Stimulated activated naive B cell treated with anti-CD40 and anti-IgM and Interleukin-4, amounts not matched to agents 10 μg/mL and 1 μg/mL and 100 μg/mL, for 72 hours (primary cell): ENCODE measurements around the gene CADPS.

Experiments
- ATAC-seq, 2 donors: fragments of 150-1000 bp; cut with Tn5 transposase; replicated peaks; 2 replicates each; pipeline ENCODE4 v1.10.0; 2021; ENCODE audit warnings: moderate library complexity in 1 of 2
- DNase-seq: peaks from one replicate; pipeline ENCODE4 v3.0.0; 2021
- H3K27ac Mint-ChIP-seq: one replicate; pipeline ENCODE4 v1.8.0; 2022; ENCODE audit warnings: mild to moderate bottlenecking, mixed read lengths
- H3K27me3 Mint-ChIP-seq, 2 donors: one replicate each; pipeline ENCODE4 v1.8.0; 2022; ENCODE audit warnings: mixed read lengths in 2 of 2
- H3K36me3 Mint-ChIP-seq, 2 donors: one replicate each; pipeline ENCODE4 v1.8.0; 2022; ENCODE audit warnings: mixed read lengths in 2 of 2, mild to moderate bottlenecking in 1 of 2
- H3K4me1 Mint-ChIP-seq, 2 donors: one replicate each; pipeline ENCODE4 v1.8.0; 2022; ENCODE audit warnings: mixed read lengths in 2 of 2, mild to moderate bottlenecking in 1 of 2
- H3K4me3 Mint-ChIP-seq, 2 donors: one replicate each; pipeline ENCODE4 v1.8.0; 2022; ENCODE audit warnings: mild to moderate bottlenecking in 2 of 2, mixed read lengths in 2 of 2, moderate library complexity in 1 of 2
- H3K9me3 Mint-ChIP-seq, 2 donors: one replicate each; pipeline ENCODE4 v1.8.0; 2022; ENCODE audit warnings: mixed read lengths in 2 of 2, mild to moderate bottlenecking in 1 of 2

CADPS gene

DNA sequence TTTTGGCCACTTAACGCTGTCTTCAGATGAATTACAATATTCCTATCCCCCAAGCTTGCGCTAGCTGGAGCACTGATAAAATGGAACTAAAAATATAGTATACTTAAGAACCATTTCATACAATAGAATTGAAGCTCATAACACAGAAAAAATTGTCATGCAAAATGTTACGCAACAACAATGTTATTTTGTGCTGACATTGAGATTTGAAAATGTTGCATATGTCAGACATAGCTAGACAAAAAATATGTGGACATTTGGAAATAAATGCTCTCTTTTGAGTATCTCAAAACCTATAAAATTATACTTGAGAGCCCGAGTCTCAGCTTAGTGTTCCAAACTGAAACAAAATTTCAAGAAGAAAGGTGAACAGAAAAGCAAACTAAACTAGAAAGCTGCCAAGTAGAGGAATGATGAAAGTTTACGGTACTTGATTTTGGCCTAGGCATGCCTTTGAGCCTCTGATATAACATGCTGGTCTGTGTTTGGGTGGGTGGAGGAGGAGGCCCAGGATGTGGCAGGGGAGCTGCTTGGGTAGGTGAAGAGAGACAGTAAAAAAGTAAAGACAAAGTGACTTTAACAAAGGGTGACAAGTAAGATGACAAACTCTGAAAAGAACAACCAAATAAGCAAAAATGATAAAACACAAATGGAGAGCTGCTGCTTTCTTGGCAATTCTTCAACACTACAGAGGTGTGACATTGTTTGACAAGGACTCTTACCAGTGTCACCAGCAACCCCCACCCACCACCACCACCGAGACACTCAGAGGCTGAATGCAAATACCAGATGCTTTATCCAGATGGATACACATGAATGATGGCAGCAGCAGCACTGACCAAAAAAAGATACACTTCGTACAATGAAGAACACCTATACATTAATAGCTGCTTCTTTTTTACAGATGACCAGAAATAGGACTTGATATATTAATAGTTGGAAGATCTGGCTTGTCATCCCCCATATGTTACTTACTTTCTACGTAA, 372.6 kb downstream of the CADPS start:
- Mint-ChIP-seq H3K4me3 (no peak overlapping the region), H3K36me3 (no peaks in the 10 kb centered on the region), H3K4me1 (no peaks in the 10 kb centered on the region), H3K27ac (no peak overlapping the region), H3K9me3 (no peaks in the 10 kb centered on the region), H3K27me3 (no peaks in the 10 kb centered on the region)
- DNase-seq (no peak), ATAC-seq (no peak)

DNA sequence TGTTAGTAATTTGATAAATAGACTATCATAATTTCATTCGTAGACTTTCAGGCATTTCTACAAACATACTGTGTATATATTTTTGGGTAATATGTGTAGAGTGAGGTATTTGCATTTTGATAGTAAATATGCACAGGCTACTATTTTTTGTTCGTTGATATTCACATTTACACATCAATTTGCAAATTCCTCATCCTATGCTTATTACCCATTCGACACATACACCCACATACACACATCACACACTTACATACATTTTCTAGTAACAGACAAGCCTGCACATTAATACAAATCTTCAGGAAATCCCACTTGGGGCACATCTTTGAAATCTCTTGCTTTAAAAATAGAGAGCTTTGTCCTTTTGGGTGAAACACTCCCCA, 373.9 kb downstream of the CADPS start:
- Mint-ChIP-seq H3K27ac (no peak overlapping the region), H3K4me1 (no peaks in the 10 kb centered on the region), H3K36me3 (no peaks in the 10 kb centered on the region), H3K27me3 (no peaks in the 10 kb centered on the region), H3K4me3 (no peak overlapping the region), H3K9me3 (no peaks in the 10 kb centered on the region)
- DNase-seq: no peak
- ATAC-seq: no peak

DNA sequence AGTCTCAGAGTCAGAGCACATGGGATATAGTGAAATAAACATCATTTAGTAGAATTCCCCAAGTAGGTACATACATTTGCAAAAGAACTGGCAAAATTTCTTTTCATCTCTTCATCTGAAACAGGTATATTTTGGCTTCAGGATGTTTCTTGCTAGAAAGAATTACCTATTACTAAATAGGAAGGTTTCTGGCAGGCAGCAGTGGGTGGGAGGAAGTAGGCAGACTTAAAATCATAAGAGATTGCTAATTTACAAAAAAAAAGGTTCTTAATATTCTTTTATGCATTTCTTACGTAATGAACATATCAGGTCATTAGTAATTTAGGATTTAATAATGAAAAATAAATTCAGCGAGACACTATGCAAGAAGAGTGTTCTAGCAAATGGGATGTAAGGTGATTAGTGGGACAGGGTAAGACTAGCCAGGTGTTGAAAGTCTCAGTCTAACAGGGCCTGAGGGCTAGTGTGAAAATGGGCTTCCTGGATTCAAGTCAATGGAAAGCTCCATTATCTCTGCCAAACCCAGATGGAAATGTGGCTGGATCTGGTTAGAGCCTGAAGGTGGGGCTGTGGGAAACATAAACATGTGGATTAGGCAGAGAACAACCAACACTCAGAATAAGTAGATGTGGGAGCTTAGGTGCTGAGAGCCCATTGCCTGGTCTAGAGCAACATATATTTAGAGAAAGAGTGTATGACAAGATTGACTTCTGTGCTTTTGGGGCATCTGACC, 374.5 kb downstream of the CADPS start:
- Mint-ChIP-seq H3K27ac (no peak overlapping the region), H3K4me3 (no peak overlapping the region)

DNA sequence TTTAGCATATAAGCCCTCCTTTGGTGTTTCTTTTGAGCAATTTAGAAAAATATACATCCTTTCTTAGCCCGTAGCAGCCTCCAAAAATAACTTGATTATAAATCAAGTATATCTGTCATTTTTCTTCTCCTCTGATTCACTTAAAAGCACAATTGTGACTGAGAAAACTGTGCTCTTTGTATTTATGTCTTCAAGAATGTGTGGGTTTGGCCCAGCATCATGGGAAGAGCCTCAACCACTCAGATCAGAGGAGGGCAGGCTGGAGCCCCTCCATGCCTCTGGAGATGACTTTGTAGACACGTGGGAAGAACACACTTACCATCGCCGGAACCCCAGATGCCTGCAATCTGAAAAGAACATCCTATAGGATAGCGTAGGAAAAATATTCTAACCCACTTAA, 378.1 kb downstream of the CADPS start:
- H3K4me1 Mint-ChIP-seq: no peaks in the 10 kb centered on the region
- no peak overlapping the region for H3K27ac Mint-ChIP-seq
- no peaks in the 10 kb centered on the region for H3K27me3 Mint-ChIP-seq

More for the DNA sequence above, 374.5 kb downstream of the CADPS start:
- no peak for DNase-seq
- Mint-ChIP-seq H3K27me3 (no peaks in the 10 kb centered on the region), H3K4me1 (no peaks in the 10 kb centered on the region), H3K9me3 (no peaks in the 10 kb centered on the region), H3K36me3 (no peaks in the 10 kb centered on the region)
- no peak for ATAC-seq

DNA sequence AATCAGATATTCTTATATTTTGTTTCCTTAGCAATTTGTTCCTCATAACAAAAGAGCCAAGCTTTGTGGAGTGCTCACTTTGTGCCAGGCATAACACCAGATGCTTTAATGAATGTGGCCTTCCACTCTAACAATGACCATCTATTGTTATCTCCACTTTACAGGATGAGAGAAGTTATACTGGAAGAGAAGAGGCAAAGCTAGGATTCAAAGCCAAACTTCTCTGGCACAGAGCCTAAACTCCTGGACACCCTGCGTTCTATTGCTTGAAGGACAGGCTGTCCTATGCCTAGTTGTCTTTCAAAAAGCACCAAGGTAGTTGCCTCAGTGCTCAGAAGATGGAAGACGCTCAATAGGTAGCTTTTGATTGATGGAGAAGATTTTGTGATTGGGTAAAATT, 378.7 kb downstream of the CADPS start:
- Mint-ChIP-seq H3K27ac (no peak overlapping the region), H3K9me3 (no peaks in the 10 kb centered on the region), H3K4me3 (no peak overlapping the region), H3K27me3 (no peaks in the 10 kb centered on the region), H3K4me1 (no peaks in the 10 kb centered on the region), H3K36me3 (no peaks in the 10 kb centered on the region)
- DNase-seq (no peak), ATAC-seq (no peak)

More for the DNA sequence above, 378.1 kb downstream of the CADPS start:
- DNase-seq: no peak
- Mint-ChIP-seq H3K4me3 (no peak overlapping the region), H3K9me3 (no peaks in the 10 kb centered on the region), H3K36me3 (no peaks in the 10 kb centered on the region)
- no peak for ATAC-seq

DNA sequence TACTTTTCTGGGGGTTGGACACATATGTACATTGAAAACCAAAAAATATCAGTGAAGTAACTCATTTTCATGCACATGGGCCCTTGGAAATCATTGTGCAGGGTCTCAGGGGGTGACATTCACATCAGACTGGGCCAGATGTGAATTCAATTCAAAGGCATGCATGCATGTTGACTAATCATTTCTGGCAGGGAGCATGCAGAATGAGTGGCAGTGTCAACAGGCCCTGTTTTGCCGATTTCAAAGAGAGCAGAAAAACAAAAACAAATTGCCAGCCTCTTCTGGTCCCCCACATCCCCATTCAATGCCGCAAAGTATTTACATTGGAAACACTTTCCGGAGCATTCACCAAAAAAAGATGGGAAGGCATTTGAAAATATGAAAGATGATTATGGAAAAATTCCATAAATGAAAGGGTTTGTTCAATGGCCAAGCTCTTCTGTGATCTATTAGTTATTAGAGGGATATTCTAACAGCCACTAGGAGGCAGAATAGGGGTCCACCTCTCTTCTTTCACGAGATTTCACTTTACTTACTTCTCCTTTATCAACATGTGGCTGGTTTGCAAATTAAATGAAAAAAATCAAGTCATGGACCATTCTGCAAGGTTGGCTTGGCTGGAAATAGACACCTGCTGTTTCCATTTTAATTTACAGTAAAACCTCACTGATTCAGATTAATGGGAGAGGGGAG, 382.0 kb downstream of the CADPS start:
- no peak overlapping the region for H3K4me3 Mint-ChIP-seq
- ATAC-seq: no peak
- DNase-seq: no peak
- no peaks in the 10 kb centered on the region for H3K9me3 Mint-ChIP-seq
- no peaks in the 10 kb centered on the region for H3K27me3 Mint-ChIP-seq
- H3K36me3 Mint-ChIP-seq: no peaks in the 10 kb centered on the region
- H3K4me1 Mint-ChIP-seq: no peaks in the 10 kb centered on the region
- no peak overlapping the region for H3K27ac Mint-ChIP-seq

DNA sequence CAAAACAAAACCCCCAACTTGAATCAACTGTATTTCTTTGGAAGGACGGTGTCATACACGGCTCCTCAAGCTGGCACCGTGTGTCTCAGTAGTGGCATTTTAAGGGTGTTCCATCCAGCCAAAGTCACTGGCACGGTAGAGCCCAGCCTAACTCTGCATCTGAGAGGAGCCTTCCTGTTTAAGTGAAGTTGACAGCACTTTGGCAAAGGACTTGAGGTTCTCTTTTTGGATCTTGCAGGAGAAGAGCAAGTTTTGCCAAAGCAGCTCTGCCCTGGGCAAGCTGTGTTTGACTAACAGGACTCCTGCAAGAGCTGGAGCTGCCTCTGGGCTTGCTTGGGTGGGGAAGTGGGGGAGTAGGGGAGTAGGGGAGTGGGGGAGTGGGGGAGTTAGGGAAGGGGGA, 392.3 kb downstream of the CADPS start:
- no peak overlapping the region for H3K27ac Mint-ChIP-seq
- no peak overlapping the region for H3K4me3 Mint-ChIP-seq
- H3K9me3 Mint-ChIP-seq: peaks cover 0 to 2% of the 10 kb centered on the region in 2 donors
- H3K27me3 Mint-ChIP-seq: no peaks in the 10 kb centered on the region
- H3K4me1 Mint-ChIP-seq: no peaks in the 10 kb centered on the region
- H3K36me3 Mint-ChIP-seq: no peaks in the 10 kb centered on the region
- DNase-seq (no peak), ATAC-seq (no peak)

DNA sequence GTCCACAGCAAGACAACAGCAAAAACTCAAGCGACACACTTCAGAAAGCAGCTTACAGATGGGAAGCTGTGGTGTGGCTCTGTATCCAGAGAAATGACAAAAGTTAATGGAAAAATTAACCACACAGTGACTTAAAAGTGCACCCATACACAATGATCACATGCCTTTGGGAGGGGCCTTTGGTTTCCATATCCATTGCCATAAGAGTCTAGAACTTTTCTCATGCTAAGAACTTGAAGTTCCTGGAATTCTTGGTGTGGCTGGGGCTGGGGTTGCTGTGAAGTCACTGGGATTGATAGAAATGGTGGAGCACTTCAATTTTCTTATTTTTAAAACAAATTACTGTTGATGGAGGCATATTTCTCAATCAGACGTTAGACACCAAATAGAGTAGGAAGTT, 393.3 kb downstream of the CADPS start:
- no peaks in the 10 kb centered on the region for H3K27me3 Mint-ChIP-seq
- ATAC-seq (no peak), DNase-seq (no peak)
- H3K27ac Mint-ChIP-seq: no peak overlapping the region
- no peaks in the 10 kb centered on the region for H3K4me1 Mint-ChIP-seq
- no peaks in the 10 kb centered on the region for H3K36me3 Mint-ChIP-seq
- H3K4me3 Mint-ChIP-seq: no peak overlapping the region
- H3K9me3 Mint-ChIP-seq: peaks cover 0 to 2% of the 10 kb centered on the region in 2 donors

DNA sequence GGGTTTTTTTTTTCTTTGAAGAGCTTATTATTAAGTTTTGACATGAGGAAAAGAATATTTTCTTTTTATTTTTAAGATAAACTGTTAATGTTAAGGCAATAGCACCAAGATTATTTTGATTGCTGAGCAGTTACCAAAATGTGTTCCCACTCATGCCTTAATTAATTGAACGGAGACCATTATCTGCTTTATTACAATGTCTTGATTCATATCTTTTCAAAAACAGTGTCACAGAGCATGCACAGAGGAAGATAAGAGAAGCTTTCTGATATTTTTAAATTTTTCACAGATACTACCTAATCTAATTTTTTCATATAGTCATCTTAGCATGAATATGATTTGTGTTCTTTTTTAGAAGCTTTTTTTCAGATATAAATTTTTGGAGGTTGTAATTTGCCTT, 395.2 kb downstream of the CADPS start:
- no peaks in the 10 kb centered on the region for H3K36me3 Mint-ChIP-seq
- H3K9me3 Mint-ChIP-seq: peaks cover 0 to 2% of the 10 kb centered on the region in 2 donors
- no peak overlapping the region for H3K27ac Mint-ChIP-seq
- ATAC-seq (no peak), DNase-seq (no peak)
- no peaks in the 10 kb centered on the region for H3K27me3 Mint-ChIP-seq
- no peak overlapping the region for H3K4me3 Mint-ChIP-seq
- no peaks in the 10 kb centered on the region for H3K4me1 Mint-ChIP-seq

DNA sequence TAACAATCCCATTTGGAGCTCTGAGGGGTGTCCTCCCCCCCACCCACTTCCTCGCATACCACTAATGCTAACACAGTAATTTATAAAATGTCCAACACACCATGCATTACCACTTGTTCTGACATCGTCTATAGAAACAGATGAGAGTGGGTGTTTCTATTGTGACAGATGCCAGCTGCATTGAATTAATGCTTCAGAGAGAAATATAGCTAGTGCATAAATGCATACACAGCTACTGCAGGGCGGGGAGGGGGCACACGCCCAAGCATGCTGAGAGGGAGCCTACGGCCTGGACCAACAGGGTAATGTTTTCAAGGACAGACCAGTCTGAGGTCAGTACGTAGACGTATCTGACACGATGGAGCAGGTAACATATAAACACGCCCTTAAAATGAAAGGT, 395.9 kb downstream of the CADPS start:
- no peak for ATAC-seq
- peaks cover 0 to 2% of the 10 kb centered on the region in 2 donors for H3K9me3 Mint-ChIP-seq
- no peak overlapping the region for H3K4me3 Mint-ChIP-seq
- H3K4me1 Mint-ChIP-seq: no peaks in the 10 kb centered on the region
- no peak overlapping the region for H3K27ac Mint-ChIP-seq
- H3K27me3 Mint-ChIP-seq: no peaks in the 10 kb centered on the region
- no peaks in the 10 kb centered on the region for H3K36me3 Mint-ChIP-seq
- DNase-seq: no peak

DNA sequence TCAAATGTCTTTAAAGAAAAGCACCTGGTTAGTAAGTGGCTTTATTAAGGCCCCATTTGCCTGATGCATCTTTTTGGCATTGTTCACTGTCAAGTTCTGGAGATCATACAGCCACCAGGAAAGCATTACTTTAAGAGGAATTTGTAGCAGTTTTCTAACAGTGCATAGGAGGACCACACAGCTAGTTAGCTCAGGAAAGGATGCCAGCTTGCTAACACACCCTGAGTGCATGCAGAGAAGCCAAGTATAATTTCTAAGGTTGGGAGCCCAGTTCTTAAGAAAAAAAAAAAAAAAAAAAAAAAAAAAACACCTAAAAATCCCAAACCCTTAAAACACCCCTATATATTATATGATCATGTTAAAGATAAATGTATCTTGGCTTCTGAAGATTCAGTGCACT, 399.9 kb downstream of the CADPS start:
- H3K4me3 Mint-ChIP-seq: no peak overlapping the region
- H3K4me1 Mint-ChIP-seq: no peaks in the 10 kb centered on the region
- H3K36me3 Mint-ChIP-seq: no peaks in the 10 kb centered on the region
- DNase-seq (no peak), ATAC-seq (no peak)
- H3K27ac Mint-ChIP-seq: no peak overlapping the region
- peaks cover 0 to 2% of the 10 kb centered on the region in 2 donors for H3K9me3 Mint-ChIP-seq
- no peaks in the 10 kb centered on the region for H3K27me3 Mint-ChIP-seq

DNA sequence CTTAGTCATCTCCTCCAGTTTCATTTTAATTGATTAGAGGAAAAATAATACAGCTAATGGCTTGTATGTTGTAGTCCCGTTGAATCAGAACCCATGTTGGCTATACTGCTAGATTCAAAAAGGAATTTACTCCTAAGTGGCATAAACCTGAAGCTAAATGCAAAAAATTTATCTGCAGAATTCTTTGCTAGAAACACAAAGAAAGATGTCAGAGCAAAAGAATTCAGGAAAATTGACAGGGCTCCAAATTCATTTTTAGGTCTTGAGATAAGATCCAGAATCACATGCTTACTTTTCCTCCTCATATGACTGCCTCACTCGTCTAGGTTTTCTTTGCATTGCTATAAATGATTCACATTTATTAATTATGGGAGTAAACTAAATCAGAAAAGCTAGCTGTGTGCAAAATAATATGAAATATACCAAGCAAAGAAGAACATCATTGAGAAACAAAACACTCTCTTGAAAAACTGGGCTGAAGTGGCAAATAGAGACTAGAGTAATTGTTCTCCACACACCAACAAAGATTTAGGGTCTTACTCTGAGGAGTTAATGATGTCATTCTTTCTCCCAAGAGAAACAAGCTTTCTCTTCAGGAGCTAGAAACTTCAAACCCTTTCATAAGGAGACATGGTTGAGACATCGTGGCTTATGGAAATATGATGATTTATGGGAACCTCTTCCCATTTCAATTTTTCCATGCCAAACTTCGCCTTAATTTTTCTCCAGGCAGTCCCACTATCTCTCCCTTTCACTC, 407.1 kb downstream of the CADPS start:
- DNase-seq: no peak

DNA sequence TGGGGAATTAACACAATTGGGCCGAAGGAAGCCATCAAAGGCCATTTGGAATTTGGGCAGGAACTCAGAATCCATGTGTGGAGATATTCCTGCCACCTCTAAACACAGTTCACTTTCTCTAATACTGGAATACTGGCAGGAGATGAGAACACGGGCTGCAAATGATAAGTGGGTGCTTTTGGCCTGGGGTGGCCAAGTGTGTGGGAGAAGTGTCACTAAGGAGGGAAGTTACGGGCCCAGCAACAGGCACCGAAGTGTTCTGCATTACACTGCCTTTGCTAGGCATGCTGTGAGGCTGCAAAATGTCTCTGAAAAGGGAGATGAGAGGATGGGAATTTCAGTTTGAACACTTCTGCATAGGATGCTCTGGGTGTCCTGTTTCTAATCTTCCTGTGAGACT, 412.4 kb downstream of the CADPS start:
- ATAC-seq (no peak), DNase-seq (no peak)
- Mint-ChIP-seq H3K27ac (no peak overlapping the region), H3K4me1 (no peaks in the 10 kb centered on the region), H3K27me3 (no peaks in the 10 kb centered on the region), H3K9me3 (no peaks in the 10 kb centered on the region), H3K4me3 (no peak overlapping the region), H3K36me3 (no peaks in the 10 kb centered on the region)

More for the DNA sequence above, 407.1 kb downstream of the CADPS start:
- no peaks in the 10 kb centered on the region for H3K4me1 Mint-ChIP-seq
- no peak overlapping the region for H3K4me3 Mint-ChIP-seq
- no peaks in the 10 kb centered on the region for H3K36me3 Mint-ChIP-seq
- H3K27me3 Mint-ChIP-seq: no peaks in the 10 kb centered on the region
- no peaks in the 10 kb centered on the region for H3K9me3 Mint-ChIP-seq
- H3K27ac Mint-ChIP-seq: no peak overlapping the region
- no peak for ATAC-seq
